HepG2 (cell line): ENCODE data around the gene C6orf62. TPM values are rescaled to one million over a fixed set of nuclear protein-coding genes. Genes with fewer than 3 reads are reported as not detected.

ENCODE experiments used
- AGO1 ChIP-seq: fragments of 200-400 bp; formaldehyde crosslinking; IDR thresholded peaks from 2 replicates; pipeline ENCODE4 v1.6.1; 2017; ENCODE audit warnings: mild to moderate bottlenecking, low read depth, low read length, moderate library complexity; ENCODE audit not compliant: poor library complexity, severe bottlenecking
- ARNT2 ChIP-seq: sonication (generic); formaldehyde crosslinking; IDR thresholded peaks from 2 replicates; pipeline ENCODE4 v1.8.0; 2022; ENCODE audit warnings: mild to moderate bottlenecking, low read depth, missing genetic modification reagents, moderate library complexity
- ATAD3A ChIP-seq: sonication (generic); formaldehyde crosslinking; IDR thresholded peaks from 2 replicates; pipeline ENCODE4 v1.4.0; 2020; ENCODE audit warnings: missing genetic modification reagents
- ATF7-NPFF ChIP-seq: sonication (generic); formaldehyde crosslinking; IDR thresholded peaks from 2 replicates; pipeline ENCODE4 v1.8.1; 2023; ENCODE audit warnings: mild to moderate bottlenecking, low read depth, missing genetic modification reagents, moderate library complexity
- BRCA1 ChIP-seq: sonication (generic); formaldehyde crosslinking; IDR thresholded peaks from 2 replicates; pipeline ENCODE4 v1.4.0; 2020; ENCODE audit warnings: missing genetic modification reagents
- CREM ChIP-seq, 2 experiments: sonication (generic) in 1 of 2; formaldehyde crosslinking in 1 of 2; IDR thresholded peaks; 2 replicates each; pipeline versions ENCODE4 v1.4.0 to v1.6.1; 2016 to 2020; ENCODE audit warnings: antibody characterized with exemption in 1 of 2, mild to moderate bottlenecking in 1 of 2, missing genetic modification reagents in 1 of 2
- ERF ChIP-seq: IDR thresholded peaks from 2 replicates; pipeline ENCODE4 v1.6.1; 2018; ENCODE audit warnings: missing biosample characterization, missing genetic modification reagents
- HOXA7 ChIP-seq: sonication (generic); formaldehyde crosslinking; IDR thresholded peaks from 2 replicates; pipeline ENCODE4 v1.8.1; 2022; ENCODE audit warnings: mild to moderate bottlenecking, missing genetic modification reagents, moderate library complexity
- KAT8 ChIP-seq: IDR thresholded peaks from 2 replicates; pipeline ENCODE4 v1.6.1; 2016; ENCODE audit warnings: missing genetic modification reagents, missing compliant biosample characterization
- KDM5B ChIP-seq: sonication (generic); formaldehyde crosslinking; IDR thresholded peaks from 2 replicates; pipeline ENCODE4 v1.4.0; 2020; ENCODE audit warnings: missing genetic modification reagents, mild to moderate bottlenecking, borderline replicate concordance
- MEIS1 ChIP-seq: sonication (generic); formaldehyde crosslinking; IDR thresholded peaks from 2 replicates; pipeline ENCODE4 v1.9.0; 2021; ENCODE audit warnings: mild to moderate bottlenecking, missing genetic modification reagents, moderate library complexity, borderline replicate concordance
- MLX ChIP-seq: IDR thresholded peaks from 2 replicates; pipeline ENCODE4 v1.6.1; 2016
- SOX6 ChIP-seq, 2 experiments: fragments of 450-650 bp in 1 of 2; sonication (generic) in 1 of 2; formaldehyde crosslinking in 1 of 2; IDR thresholded peaks; 2 replicates each; pipeline versions ENCODE4 v1.4.0 to v1.6.1; 2017 to 2020; ENCODE audit warnings: antibody characterized with exemption in 1 of 2, mild to moderate bottlenecking in 1 of 2, missing genetic modification reagents in 1 of 2
- ZBTB26 ChIP-seq: IDR thresholded peaks from 2 replicates; pipeline ENCODE4 v1.6.1; 2016; ENCODE audit warnings: missing compliant biosample characterization, missing genetic modification reagents, borderline replicate concordance
- ZNF138 ChIP-seq: sonication (generic); formaldehyde crosslinking; IDR thresholded peaks from 2 replicates; pipeline ENCODE4 v1.5.0; 2020; ENCODE audit warnings: mild to moderate bottlenecking, low read depth, missing genetic modification reagents
- ZNF180 ChIP-seq: sonication (generic); formaldehyde crosslinking; IDR thresholded peaks from 2 replicates; pipeline ENCODE4 v1.4.0; 2020; ENCODE audit warnings: low read depth, missing genetic modification reagents, borderline replicate concordance
- ZNF205 ChIP-seq: IDR thresholded peaks from 2 replicates; pipeline ENCODE4 v1.6.1; 2018; ENCODE audit warnings: missing biosample characterization, missing genetic modification reagents
- ZNF441 ChIP-seq: sonication (generic); formaldehyde crosslinking; IDR thresholded peaks from 2 replicates; pipeline ENCODE4 v1.7.0; 2021; ENCODE audit warnings: missing genetic modification reagents, borderline replicate concordance
- ZNF644 ChIP-seq: IDR thresholded peaks from 2 replicates; pipeline ENCODE4 v1.6.1; 2016; ENCODE audit warnings: low read depth
- ZNF772 ChIP-seq: sonication (generic); formaldehyde crosslinking; IDR thresholded peaks from 2 replicates; pipeline ENCODE4 v1.5.0; 2020; ENCODE audit warnings: mild to moderate bottlenecking, missing genetic modification reagents
- ZNF773 ChIP-seq: sonication (generic); formaldehyde crosslinking; IDR thresholded peaks from 2 replicates; pipeline ENCODE4 v1.4.0; 2020; ENCODE audit warnings: missing genetic modification reagents, borderline replicate concordance
- ZSCAN12 ChIP-seq: sonication (generic); formaldehyde crosslinking; IDR thresholded peaks from 2 replicates; pipeline ENCODE4 v1.9.0; 2021; ENCODE audit warnings: mild to moderate bottlenecking, missing genetic modification reagents
- polyA plus RNA-seq, 8 experiments: library from polyadenylated mRNA; depleted of rRNA in 3 of 8; stranded (reverse) in 7 of 8; unstranded in 1 of 8; fragments of >200 nt; fragmentation: Illumina TruSeq in 4 of 8; extraction: Trizol in 4 of 8; gene quantifications; 2 replicates each; pipeline versions ENCODE4 v1.2.1 to v1.2.3, GENCODE V29; 2011 to 2016; ENCODE audit warnings: low read depth in 4 of 8, missing spikeins in 1 of 8, mixed read lengths in 1 of 8; ENCODE audit not compliant: insufficient read depth in 1 of 8
- total RNA-seq, 5 experiments: library from RNA; depleted of rRNA; stranded (reverse); fragments of >200 nt; fragmentation: Illumina TruSeq; extraction: Trizol; gene quantifications; 2 replicates each; pipeline ENCODE4 v1.2.3, GENCODE V29; 2016; ENCODE audit warnings: low read depth in 1 of 5
- TF ChIP-seq, protein P1 (sequence below): IDR thresholded peaks from 2 replicates; pipeline ENCODE4 v1.6.1; 2016; ENCODE audit warnings: mild to moderate bottlenecking
- TF ChIP-seq, protein P2 (sequence below): sonication (generic); formaldehyde crosslinking; IDR thresholded peaks from 2 replicates; pipeline ENCODE4 v1.5.0; 2020; ENCODE audit warnings: missing genetic modification reagents

C6orf62 gene
- total and polyA plus RNA-seq, 2 of the 13 experiments (the other 11 are each of a cell fraction or from before 2014, with no cell fraction given), result 54.8 to 90.4 TPM

DNA sequence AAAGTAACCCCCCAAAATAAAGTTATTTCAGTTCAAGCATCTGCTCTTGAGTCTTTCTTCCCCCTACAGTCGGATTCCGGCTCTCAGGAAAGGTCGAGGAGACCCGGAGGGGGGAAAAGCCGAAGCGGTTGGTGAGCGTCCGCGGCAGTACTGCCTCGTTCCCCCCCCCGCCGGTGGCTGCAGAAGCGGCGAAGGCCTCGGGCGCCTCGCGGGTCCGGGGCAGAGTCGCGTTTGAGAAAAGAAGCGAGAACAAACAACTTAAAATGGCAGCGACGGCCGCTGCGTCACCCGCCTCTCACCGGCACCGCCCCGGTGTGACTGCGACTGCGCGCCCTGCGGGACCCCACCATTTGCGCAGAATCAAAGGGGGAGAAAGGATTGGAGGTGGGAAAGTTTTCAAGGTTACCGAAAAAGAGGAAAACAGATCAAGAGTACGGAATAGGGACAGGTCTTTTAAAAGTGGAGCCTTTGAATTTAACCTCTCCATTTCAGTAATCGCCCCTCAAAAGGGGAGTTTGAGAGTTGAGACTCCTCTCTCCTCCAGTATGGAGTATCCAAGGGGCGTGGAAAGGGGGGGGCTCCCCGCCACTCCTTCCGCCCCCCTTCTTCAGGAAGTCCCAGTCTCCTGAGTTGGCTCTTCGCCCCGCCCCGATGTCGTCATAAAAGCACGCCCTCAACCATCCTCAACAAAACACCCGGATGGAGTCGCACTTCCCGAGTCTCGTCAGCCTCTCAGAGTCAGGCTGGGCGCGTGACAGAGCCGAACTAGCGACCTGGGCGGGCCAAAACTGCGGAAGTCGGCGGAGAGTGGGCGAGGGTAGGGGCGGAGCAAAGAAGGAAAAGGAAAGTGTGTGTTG lies 1.9 kb upstream of the C6orf62 start (continued):
- no peak for TF ChIP-seq ZNF644 (CRISPR knock-in tag)
- peak; percentile 83; the same call in 1 of the 2 replicates for TF ChIP-seq BRCA1 (CRISPR knock-in tag)
- no peak for TF ChIP-seq ATF7-NPFF
- TF ChIP-seq ZNF772 (CRISPR knock-in tag), result peak; percentile 78; the same call in 1 of the 2 replicates
- no peak for TF ChIP-seq SOX6 (IDR thresholded peaks at IDR 0.05)
- TF ChIP-seq SOX6 (CRISPR knock-in tag; IDR thresholded peaks at IDR 0.05), result peak; percentile 31
- TF ChIP-seq, protein P1, sequence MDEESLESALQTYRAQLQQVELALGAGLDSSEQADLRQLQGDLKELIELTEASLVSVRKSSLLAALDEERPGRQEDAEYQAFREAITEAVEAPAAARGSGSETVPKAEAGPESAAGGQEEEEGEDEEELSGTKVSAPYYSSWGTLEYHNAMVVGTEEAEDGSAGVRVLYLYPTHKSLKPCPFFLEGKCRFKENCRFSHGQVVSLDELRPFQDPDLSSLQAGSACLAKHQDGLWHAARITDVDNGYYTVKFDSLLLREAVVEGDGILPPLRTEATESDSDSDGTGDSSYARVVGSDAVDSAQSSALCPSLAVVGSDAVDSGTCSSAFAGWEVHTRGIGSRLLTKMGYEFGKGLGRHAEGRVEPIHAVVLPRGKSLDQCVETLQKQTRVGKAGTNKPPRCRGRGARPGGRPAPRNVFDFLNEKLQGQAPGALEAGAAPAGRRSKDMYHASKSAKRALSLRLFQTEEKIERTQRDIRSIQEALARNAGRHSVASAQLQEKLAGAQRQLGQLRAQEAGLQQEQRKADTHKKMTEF (CRISPR knock-in tag), result peak; percentile 86
- TF ChIP-seq ZNF205 (CRISPR knock-in tag), result peak; percentile 79; the same call in 1 of the 2 replicates
- peak; percentile 60 for TF ChIP-seq AGO1
- TF ChIP-seq ERF (CRISPR knock-in tag), result peak; percentile 65
- peak; percentile 52 for TF ChIP-seq ZBTB26 (CRISPR knock-in tag)
- no peak for TF ChIP-seq HOXA7 (CRISPR knock-in tag)
- peak; percentile 60; the same call in 1 of the 2 replicates for TF ChIP-seq ZNF180 (CRISPR knock-in tag)
- peak; percentile 47; the same call in 1 of the 2 replicates for TF ChIP-seq MLX (CRISPR knock-in tag)
- TF ChIP-seq KDM5B, result peak; percentile 82; the same call in 1 of the 2 replicates
- TF ChIP-seq ZSCAN12 (CRISPR knock-in tag), result peak; percentile 91; the same call in 1 of the 2 replicates
- TF ChIP-seq ZNF441 (CRISPR knock-in tag), result peak; percentile 55; the same call in 1 of the 2 replicates
- peak; percentile 51 for TF ChIP-seq ARNT2 (CRISPR knock-in tag)
- peak; percentile 96 for TF ChIP-seq KAT8
- no peak for TF ChIP-seq ZNF138 (CRISPR knock-in tag)
- TF ChIP-seq CREM (IDR thresholded peaks at IDR 0.05), result peak; percentile 99
- TF ChIP-seq CREM (CRISPR knock-in tag; IDR thresholded peaks at IDR 0.05), result peak; percentile 67; the same call in 1 of the 2 replicates
- TF ChIP-seq, protein P2, sequence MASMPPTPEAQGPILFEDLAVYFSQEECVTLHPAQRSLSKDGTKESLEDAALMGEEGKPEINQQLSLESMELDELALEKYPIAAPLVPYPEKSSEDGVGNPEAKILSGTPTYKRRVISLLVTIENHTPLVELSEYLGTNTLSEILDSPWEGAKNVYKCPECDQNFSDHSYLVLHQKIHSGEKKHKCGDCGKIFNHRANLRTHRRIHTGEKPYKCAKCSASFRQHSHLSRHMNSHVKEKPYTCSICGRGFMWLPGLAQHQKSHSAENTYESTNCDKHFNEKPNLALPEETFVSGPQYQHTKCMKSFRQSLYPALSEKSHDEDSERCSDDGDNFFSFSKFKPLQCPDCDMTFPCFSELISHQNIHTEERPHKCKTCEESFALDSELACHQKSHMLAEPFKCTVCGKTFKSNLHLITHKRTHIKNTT (CRISPR knock-in tag), result peak; percentile 16; the same call in 1 of the 2 replicates
- TF ChIP-seq ATAD3A (CRISPR knock-in tag), result no peak
- TF ChIP-seq ZNF773 (CRISPR knock-in tag), result peak; percentile 94
- TF ChIP-seq MEIS1 (CRISPR knock-in tag), result peak; percentile 65; the same call in 1 of the 2 replicates
